HG03097 (cell line): Measurements from ENCODE around the gene NT5E.

Experiments
- ATAC-seq: cut with Tn5 transposase; IDR thresholded peaks from one replicate; pipeline ENCODE4 v1.9.1; 2021; ENCODE audit not compliant: unreplicated experiment, low FRiP score

Gene NT5E

GRCh38 chr6:85421181-85421580, 28.7 kb upstream of the NT5E start:
- ATAC-seq, result no peak

GRCh38 chr6:85421972-85422371, 27.9 kb upstream of the NT5E start:
- no peak for ATAC-seq

- ATAC-seq, result no peak
Observed at GRCh38 chr6:85422996-85423395, 26.9 kb upstream of the NT5E start.

- ATAC-seq, result no peak
Observed at GRCh38 chr6:85424981-85425380, 24.9 kb upstream of the NT5E start.

- no peak for ATAC-seq
Observed at GRCh38 chr6:85425997-85426396, 23.9 kb upstream of the NT5E start.

- no peak for ATAC-seq
Observed at GRCh38 chr6:85428486-85428885, 21.4 kb upstream of the NT5E start.

GRCh38 chr6:85429346-85429745, 20.5 kb upstream of the NT5E start:
- ATAC-seq, result no peak

GRCh38 chr6:85431271-85431670, 18.6 kb upstream of the NT5E start:
- ATAC-seq, result no peak

GRCh38 chr6:85432554-85432953, 17.3 kb upstream of the NT5E start:
- ATAC-seq, result no peak

GRCh38 chr6:85435851-85436250, 14.0 kb upstream of the NT5E start:
- no peak for ATAC-seq

- ATAC-seq, result no peak
Observed at GRCh38 chr6:85436411-85436810, 13.5 kb upstream of the NT5E start.

- ATAC-seq, result no peak
Observed at GRCh38 chr6:85436939-85437495, 12.9 kb upstream of the NT5E start.

GRCh38 chr6:85443349-85444117, 6.3 kb upstream of the NT5E start:
- no peak for ATAC-seq

- ATAC-seq, result peak; percentile 49
Observed at GRCh38 chr6:85449388-85449817, 480 bp upstream of the NT5E start.

- no peak for ATAC-seq
Observed at GRCh38 chr6:85451565-85452306, 1.9 kb downstream of the NT5E start.

- no peak for ATAC-seq
Observed at GRCh38 chr6:85452441-85452881, 2.6 kb downstream of the NT5E start.

GRCh38 chr6:85453052-85453451, 3.2 kb downstream of the NT5E start:
- no peak for ATAC-seq

- no peak for ATAC-seq
Observed at GRCh38 chr6:85453490-85453889, 3.6 kb downstream of the NT5E start.

GRCh38 chr6:85455471-85456026, 5.7 kb downstream of the NT5E start:
- ATAC-seq, result no peak

- no peak for ATAC-seq
Observed at GRCh38 chr6:85456782-85457181, 6.9 kb downstream of the NT5E start.

- ATAC-seq, result no peak
Observed at GRCh38 chr6:85458184-85458583, 8.3 kb downstream of the NT5E start.
